ENCODE measurements around the gene RNASE7. TPM values are rescaled to one million over a fixed set of nuclear protein-coding genes. Genes with fewer than 3 reads are reported as not detected.

RNASE7 gene
- total RNA-seq, 4 donors from 2014 or later = 0.23 TPM; not detected in 3

DNA sequence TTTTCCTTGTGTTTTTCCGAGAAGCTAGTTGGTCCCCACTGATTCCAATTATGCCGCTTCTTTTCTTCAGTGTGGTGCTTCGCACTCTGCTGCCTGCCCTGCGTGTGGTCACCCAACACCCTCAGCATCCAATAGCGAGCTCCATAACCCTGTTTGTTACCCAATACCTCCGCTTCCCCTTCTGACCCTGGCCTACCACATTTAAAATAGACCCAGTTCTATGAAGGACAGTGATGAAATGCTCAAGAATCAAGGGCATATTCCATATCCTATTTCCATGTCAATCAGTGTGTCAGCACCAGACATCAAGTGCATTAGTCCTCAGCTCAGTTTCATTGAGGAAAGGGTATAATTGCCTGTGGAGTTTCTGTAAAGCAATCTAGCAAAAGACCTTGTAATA is 26.9 kb upstream of the RNASE7 start:
- H3K9me3 ChIP-seq = no peaks in the 10 kb centered on the region
- peak overlapping the region in 1 of 4 donors; percentile 12 for H3K27ac ChIP-seq
- no peak overlapping the region for H3K4me3 ChIP-seq
- TF ChIP-seq POLR2AphosphoS5 (IDR thresholded peaks at IDR 0.05) (no peak), EP300 (IDR thresholded peaks at IDR 0.05) (no peak), POLR2A (IDR thresholded peaks at IDR 0.05) (no peak)
- TF ChIP-seq, protein P1, sequence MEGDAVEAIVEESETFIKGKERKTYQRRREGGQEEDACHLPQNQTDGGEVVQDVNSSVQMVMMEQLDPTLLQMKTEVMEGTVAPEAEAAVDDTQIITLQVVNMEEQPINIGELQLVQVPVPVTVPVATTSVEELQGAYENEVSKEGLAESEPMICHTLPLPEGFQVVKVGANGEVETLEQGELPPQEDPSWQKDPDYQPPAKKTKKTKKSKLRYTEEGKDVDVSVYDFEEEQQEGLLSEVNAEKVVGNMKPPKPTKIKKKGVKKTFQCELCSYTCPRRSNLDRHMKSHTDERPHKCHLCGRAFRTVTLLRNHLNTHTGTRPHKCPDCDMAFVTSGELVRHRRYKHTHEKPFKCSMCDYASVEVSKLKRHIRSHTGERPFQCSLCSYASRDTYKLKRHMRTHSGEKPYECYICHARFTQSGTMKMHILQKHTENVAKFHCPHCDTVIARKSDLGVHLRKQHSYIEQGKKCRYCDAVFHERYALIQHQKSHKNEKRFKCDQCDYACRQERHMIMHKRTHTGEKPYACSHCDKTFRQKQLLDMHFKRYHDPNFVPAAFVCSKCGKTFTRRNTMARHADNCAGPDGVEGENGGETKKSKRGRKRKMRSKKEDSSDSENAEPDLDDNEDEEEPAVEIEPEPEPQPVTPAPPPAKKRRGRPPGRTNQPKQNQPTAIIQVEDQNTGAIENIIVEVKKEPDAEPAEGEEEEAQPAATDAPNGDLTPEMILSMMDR (IDR thresholded peaks at IDR 0.05) = no peak
- H3K36me3 ChIP-seq = peaks cover 0 to 42% of the 10 kb centered on the region in 2 donors
- no peak for ATAC-seq
- peaks cover 0 to 45% (median 0%) of the 10 kb centered on the region in 3 donors for H3K4me1 ChIP-seq
- WGBS, 2 donors (ENCODE audit: low coverage in 1 of 2) = 41 to 63% methylated on average over 5 to 6 of the region's 6 CpGs
- H3K27me3 ChIP-seq = no peaks in the 10 kb centered on the region

GRCh38 chr14:21016413-21017190 is 25.6 kb upstream of the RNASE7 start:
- WGBS, 2 donors (ENCODE audit: low coverage in 1 of 2) = 44 to 54% methylated on average over 4 to 7 of the region's 9 CpGs
- no peak for TF ChIP-seq POLR2AphosphoS5 (IDR thresholded peaks at IDR 0.05)
- TF ChIP-seq, protein P1 (IDR thresholded peaks at IDR 0.05) = no peak
- no peak for TF ChIP-seq EP300 (IDR thresholded peaks at IDR 0.05)
- TF ChIP-seq POLR2A (IDR thresholded peaks at IDR 0.05) = no peak
- Histone ChIP-seq H3K9me3 (no peaks in the 10 kb centered on the region), H3K27ac (no peak overlapping the region), H3K27me3 (no peaks in the 10 kb centered on the region), H3K36me3 (peaks cover 0 to 55% of the 10 kb centered on the region in 2 donors), H3K4me1 (peaks cover 0 to 57% (median 0%) of the 10 kb centered on the region in 3 donors), H3K4me3 (no peak overlapping the region)
- ATAC-seq = no peak

GRCh38 chr14:21017528-21018245 is 24.5 kb upstream of the RNASE7 start:
- no peak for TF ChIP-seq POLR2A (IDR thresholded peaks at IDR 0.05)
- no peak for TF ChIP-seq EP300 (IDR thresholded peaks at IDR 0.05)
- TF ChIP-seq, protein P1 (IDR thresholded peaks at IDR 0.05) = no peak
- no peak for TF ChIP-seq POLR2AphosphoS5 (IDR thresholded peaks at IDR 0.05)
- no peaks in the 10 kb centered on the region for H3K27me3 ChIP-seq
- peak overlapping the region in 1 of 4 donors; percentile 19 for H3K27ac ChIP-seq
- WGBS, 2 donors (ENCODE audit: low coverage in 1 of 2) = 63 to 64% methylated on average over 7 to 18 of the region's 28 CpGs
- no peaks in the 10 kb centered on the region for H3K9me3 ChIP-seq
- peaks cover 0 to 64% of the 10 kb centered on the region in 2 donors for H3K36me3 ChIP-seq
- H3K4me3 ChIP-seq = no peak overlapping the region
- peaks cover 0 to 67% (median 0%) of the 10 kb centered on the region in 3 donors for H3K4me1 ChIP-seq
- ATAC-seq = no peak

DNA sequence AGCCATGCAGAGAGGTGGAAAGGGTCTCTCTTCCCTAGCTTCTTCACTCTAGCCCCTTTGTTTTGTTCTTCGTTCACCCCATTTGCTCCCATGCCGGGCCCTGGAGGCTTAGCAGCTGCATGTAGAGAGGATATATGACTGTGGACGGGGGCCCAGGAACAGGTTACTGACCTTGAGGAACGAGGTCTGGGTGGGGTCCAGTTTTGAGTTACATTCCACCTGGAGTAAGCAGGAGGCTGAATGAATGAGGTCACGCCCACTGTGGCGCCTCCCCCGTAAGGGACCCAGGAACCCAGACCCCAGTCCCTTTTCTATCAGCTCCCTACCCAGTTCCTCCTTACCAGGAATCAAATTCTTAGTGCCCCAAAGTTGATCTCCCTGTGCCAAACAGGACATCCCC is 23.9 kb upstream of the RNASE7 start:
- H3K4me1 ChIP-seq = peaks cover 0 to 73% (median 3%) of the 10 kb centered on the region in 3 donors
- 67% methylated on average over 2 of the region's 7 CpGs; no CpG with 5 or more reads in 1 of the 2 donors for WGBS, 2 donors (ENCODE audit: low coverage in 1 of 2)

More for the DNA sequence above, 23.9 kb upstream of the RNASE7 start:
- Histone ChIP-seq H3K9me3 (no peaks in the 10 kb centered on the region), H3K36me3 (peaks cover 0 to 64% of the 10 kb centered on the region in 2 donors), H3K4me3 (no peak overlapping the region), H3K27ac (no peak overlapping the region), H3K27me3 (no peaks in the 10 kb centered on the region)
- no peak for TF ChIP-seq POLR2A (IDR thresholded peaks at IDR 0.05)
- no peak for TF ChIP-seq EP300 (IDR thresholded peaks at IDR 0.05)
- TF ChIP-seq POLR2AphosphoS5 (IDR thresholded peaks at IDR 0.05) = no peak
- TF ChIP-seq, protein P1 (IDR thresholded peaks at IDR 0.05) = no peak
- ATAC-seq = no peak

Data from gastroesophageal sphincter (tissue), 4 donors.